Esophagus muscularis mucosa (tissue), 4 donors: ENCODE results near the gene SLC30A1.

Experiments
- CTCF ChIP-seq, 3 experiments: fragments of 200-600 bp in 2 of 3; fragments of 450-650 bp in 1 of 3; sonication (generic) in 2 of 3; IDR thresholded peaks; one replicate each; pipeline ENCODE4 v1.5.1; 2017 to 2019; ENCODE audit warnings: antibody characterized with exemption in 3 of 3, mild to moderate bottlenecking in 2 of 3, moderate library complexity in 1 of 3
- EP300 ChIP-seq: sonication (generic); formaldehyde crosslinking; IDR thresholded peaks from one replicate; pipeline ENCODE4 v1.6.1; 2017; ENCODE audit warnings: antibody characterized with exemption
- POLR2A ChIP-seq: fragments of 450-650 bp; IDR thresholded peaks from one replicate; pipeline ENCODE4 v1.6.1; 2017; ENCODE audit warnings: antibody characterized with exemption, moderate library complexity, mild to moderate bottlenecking, low read depth
- POLR2AphosphoS5 ChIP-seq, 2 donors: sonication (generic); formaldehyde crosslinking; IDR thresholded peaks; one replicate each; pipeline ENCODE4 v1.6.1; 2017; ENCODE audit warnings: antibody characterized with exemption in 2 of 2

- no peak for TF ChIP-seq POLR2A
- no peak for TF ChIP-seq CTCF (IDR thresholded peaks at IDR 0.05)
- TF ChIP-seq POLR2AphosphoS5 (IDR thresholded peaks at IDR 0.05), result no peak
- TF ChIP-seq EP300, result no peak
Measured at GRCh38 chr1:211588711-211589110, 9.8 kb upstream of the SLC30A1 start.
